Suprapubic skin (tissue), 3 donors: Measurements from ENCODE around the gene CCDC178.

Experiments used
- CTCF ChIP-seq, 2 donors: fragments of 200-600 bp in 1 of 2; fragments of 450-650 bp in 1 of 2; sonication (generic) in 1 of 2; IDR thresholded peaks; one replicate each; pipeline ENCODE4 v1.5.1; 2016 to 2019; ENCODE audit warnings: antibody characterized with exemption in 2 of 2, mild to moderate bottlenecking in 1 of 2, moderate library complexity in 1 of 2
- POLR2A ChIP-seq, 2 donors: fragments of 450-650 bp; IDR thresholded peaks; one replicate each; pipeline ENCODE4 v1.6.1; 2017; ENCODE audit warnings: antibody characterized with exemption in 2 of 2, mild to moderate bottlenecking in 2 of 2, moderate library complexity in 2 of 2

GRCh38 chr18:32966141-32966540 lies 474.4 kb downstream of the CCDC178 start:
- no peak for TF ChIP-seq POLR2A (IDR thresholded peaks at IDR 0.05)
- no peak for TF ChIP-seq CTCF (IDR thresholded peaks at IDR 0.05)
